GM12878 (cell line): Measurements from ENCODE around the gene FAM186B. TPM values are rescaled to one million over a fixed set of nuclear protein-coding genes. Genes with fewer than 3 reads are reported as not detected.

ENCODE experiments used
- ATAC-seq: fragments of 200-7000 bp; cut with Tn5 transposase; 3 replicates; pipeline ENCODE4 v1.9.1; 2020; ENCODE audit warnings: mild to moderate bottlenecking, moderate library complexity
- BruUV-seq: library from RNA; stranded (reverse); fragments of 400-500 nt; replicated peaks from 2 replicates; lab custom pipeline; 2021; lab: Mats Ljungman, UMichigan
- CTCF ChIA-PET: fragments of 300-600 bp; sonication (Branson Sonifier 250); formaldehyde crosslinking; extraction: SDS; loops from one replicate; lab custom pipeline; 2021; ENCODE audit warnings: inconsistent platforms; lab: Yijun Ruan, JAX
- POLR2A ChIA-PET: fragments of 350-600 bp; formaldehyde crosslinking; extraction: SDS; loops from one replicate; lab custom pipeline; 2021; ENCODE audit warnings: inconsistent platforms; lab: Charles Lee
- RAD21 ChIA-PET: fragments of 300-600 bp; sonication (Branson Sonifier 250); formaldehyde crosslinking; loops from one replicate; lab custom pipeline; 2023; ENCODE audit warnings: antibody characterized with exemption; ENCODE audit not compliant: unreplicated experiment; lab: Charles Lee
- SMC1A ChIA-PET: fragments of 300-600 bp; sonication (Branson Sonifier 250); formaldehyde crosslinking; loops from one replicate; lab custom pipeline; 2023; ENCODE audit not compliant: unreplicated experiment, uncharacterized antibody; lab: Charles Lee
- DNase-seq: peaks from one replicate; pipeline ENCODE4 v3.0.0-alpha.2; 2011; ENCODE audit warnings: low read depth, low spot score
- FAIRE-seq: peaks from 3 replicates; lab custom pipeline; 2011; peaks lifted over from hg19 to GRCh38; lab: Jason Lieb, UNC
- H2AFZ ChIP-seq: 2 replicates; pipeline ENCODE4 v1.6.0; 2011; ENCODE audit warnings: low read depth, low read length, control low read depth; ENCODE audit not compliant: control insufficient read depth
- H3K27ac ChIP-seq: 2 replicates; pipeline ENCODE4 v1.5.1; 2011; ENCODE audit warnings: control low read depth; ENCODE audit not compliant: control insufficient read depth, insufficient read depth
- H3K27me3 ChIP-seq, 2 experiments: replicated peaks in 1 of 2; 2 replicates each; pipeline versions ENCODE4 v1.6.0 to v1.6.1; 2011; ENCODE audit warnings: low read length in 1 of 2; ENCODE audit not compliant: control insufficient read depth in 2 of 2, insufficient read depth in 2 of 2
- H3K36me3 ChIP-seq, 2 experiments: 2 replicates each; pipeline ENCODE4 v1.5.1; 2011; ENCODE audit warnings: low read length in 1 of 2; ENCODE audit not compliant: control insufficient read depth in 2 of 2, insufficient read depth in 2 of 2
- H3K4me1 ChIP-seq: 2 replicates; pipeline ENCODE4 v1.6.1; 2011; ENCODE audit warnings: mild to moderate bottlenecking, low read length, moderate library complexity, mixed read lengths; ENCODE audit not compliant: control insufficient read depth, insufficient read depth
- H3K4me2 ChIP-seq: 2 replicates; pipeline ENCODE4 v1.6.0; 2011; ENCODE audit warnings: control low read depth; ENCODE audit not compliant: control insufficient read depth, insufficient read depth
- H3K4me3 ChIP-seq: fragments of 200-600 bp; sonication (generic); 2 replicates; pipeline ENCODE4 v1.5.1; 2016
- H3K79me2 ChIP-seq: 2 replicates; pipeline ENCODE4 v1.6.0; 2011; ENCODE audit warnings: low read length; ENCODE audit not compliant: control insufficient read depth, insufficient read depth
- H3K9ac ChIP-seq: 2 replicates; pipeline ENCODE4 v1.8.0; 2011; ENCODE audit warnings: low read length, control low read depth, mixed read lengths; ENCODE audit not compliant: control insufficient read depth, insufficient read depth
- H3K9me3 ChIP-seq: replicated peaks from 3 replicates; pipeline ENCODE4 v1.5.1; 2011; ENCODE audit warnings: mild to moderate bottlenecking, low read length; ENCODE audit not compliant: control insufficient read depth, insufficient read depth
- H4K20me1 ChIP-seq: 2 replicates; pipeline ENCODE4 v1.6.0; 2011; ENCODE audit not compliant: control insufficient read depth, insufficient read depth
- ATF7 ChIP-seq: fragments of 450-650 bp; IDR thresholded peaks from 2 replicates; pipeline ENCODE4 v1.6.1; 2016; ENCODE audit warnings: low read depth, mild to moderate bottlenecking
- E2F4 ChIP-seq: IDR thresholded peaks from 2 replicates; pipeline ENCODE4 v1.6.1; 2012; ENCODE audit warnings: low read depth, low read length, improper control_type of control experiment
- EZH2 ChIP-seq: IDR thresholded peaks from 2 replicates; pipeline ENCODE4 v1.6.1; 2012; ENCODE audit warnings: low read depth, mild to moderate bottlenecking, control low read depth, inconsistent platforms, low read length, borderline replicate concordance; ENCODE audit not compliant: control insufficient read depth
- POLR2AphosphoS2 ChIP-seq: IDR thresholded peaks from 2 replicates; pipeline ENCODE4 v1.6.1; 2011; ENCODE audit warnings: low read depth, mild to moderate bottlenecking, low read length, improper control_type of control experiment, moderate library complexity
- SREBF1 ChIP-seq: IDR thresholded peaks from 2 replicates; pipeline ENCODE4 v1.6.1; 2012; ENCODE audit warnings: mild to moderate bottlenecking, low read length
- SREBF2 ChIP-seq: IDR thresholded peaks from 2 replicates; pipeline ENCODE4 v1.6.1; 2012; ENCODE audit warnings: mild to moderate bottlenecking, low read length
- SUPT20H ChIP-seq: IDR thresholded peaks from 2 replicates; pipeline ENCODE4 v1.6.1; 2011; ENCODE audit warnings: low read depth, mild to moderate bottlenecking, low read length, moderate library complexity, borderline replicate concordance; ENCODE audit not compliant: control insufficient read depth
- WGBS: methylation state at CpG from one replicate; pipeline ENCODE4 v1.1.6; 2016; ENCODE audit warnings: low lambda C conversion rate; ENCODE audit not compliant: insufficient replicate concordance, insufficient coverage; ENCODE audit errors: missing lambda C conversion rate; 5-methylcytosine and 5-hydroxymethylcytosine counted together
- in situ Hi-C: fragments of 300-500 bp; cut with MboI; formaldehyde crosslinking; loops from 9 replicates; pipeline ENCODE4 v1.14.3; 2018; ENCODE audit warnings: mixed read lengths
- intact Hi-C: fragments of 100-400 bp; cut with micrococcal nuclease; formaldehyde crosslinking; loops from one replicate; pipeline ENCODE4 v1.14.2; 2022; ENCODE audit not compliant: unreplicated experiment
- polyA plus RNA-seq, 11 experiments: library from polyadenylated mRNA; depleted of rRNA in 4 of 11; unstranded in 6 of 11; stranded (reverse) in 5 of 11; fragments of >200 nt; fragmentation: Nextera tagmentation in 4 of 11; fragmentation: Illumina TruSeq in 1 of 11; extraction: Ambion mirVana in 4 of 11; extraction: Trizol in 1 of 11; gene quantifications; 1 replicate in 1 of 11; 2 replicates in 10 of 11; pipeline versions ENCODE4 v1.2.1 to v1.2.3, GENCODE V29; 2011 to 2016; ENCODE audit warnings: inconsistent platforms in 2 of 11, missing spikeins in 2 of 11, low read depth in 1 of 11
- total RNA-seq, 4 experiments: library from RNA; depleted of rRNA in 3 of 4; stranded (reverse); fragments of >200 nt in 3 of 4; fragmentation: Illumina TruSeq in 1 of 4; extraction: Trizol in 1 of 4; gene quantifications; 2 replicates each; pipeline versions ENCODE4 v1.2.1 to v1.2.3, GENCODE V29; 2013 to 2021
- TF ChIP-seq, protein P1 (sequence below), 3 experiments: IDR thresholded peaks in 2 of 3; conservative IDR thresholded peaks in 1 of 3; 2 replicates each; pipeline ENCODE4 v1.5.1; 2011; ENCODE audit warnings: low read depth in 3 of 3, low read length in 3 of 3, mild to moderate bottlenecking in 3 of 3, control low read depth in 2 of 3, moderate library complexity in 2 of 3, inconsistent platforms in 1 of 3, mixed read lengths in 1 of 3; ENCODE audit not compliant: control insufficient read depth in 2 of 3, insufficient read depth in 1 of 3; ENCODE audit errors: extremely low read depth in 1 of 3

Gene FAM186B
- total and polyA plus RNA-seq, 10 of the 15 experiments (the other 5 are each of a cell fraction or from before 2014, with no cell fraction given), result 0.13 to 0.79 (median 0.51) TPM

GRCh38 chr12:49540229-49541139, 65.0 kb downstream of the FAM186B start:
- BruUV-seq, result no TSS peak
- ChIA-PET POLR2A (no interaction called here), CTCF (interaction anchor here (1.4 kb wide), 1 partner anchor 41 kb away, joined by 3 read pairs; no protein-coding TSS in a partner anchor), RAD21 (no interaction called here), SMC1A (no interaction called here)
- Histone ChIP-seq H3K9me3 (no peaks in the 10 kb centered on the region), H3K4me1 (peaks cover 14% of the 10 kb centered on the region), H4K20me1 (no peaks in the 10 kb centered on the region; the same call in 1 of the 2 replicates), H3K27ac (no peak overlapping the region), H3K79me2 (no peaks in the 10 kb centered on the region), H3K4me2 (no peak overlapping the region), H2AFZ (no peak overlapping the region), H3K4me3 (no peak overlapping the region), H3K9ac (no peak overlapping the region), H3K27me3 (peaks cover 13 to 24% of the 10 kb centered on the region in 2 experiments), H3K36me3 (no peaks in the 10 kb centered on the region)
- 61% methylated on average over 21 of the region's 21 CpGs for WGBS
- DNase-seq, result no peak
- no peak for FAIRE-seq
- no peak for ATAC-seq
- in situ Hi-C loops, result no loop called here
- intact Hi-C loops, result no loop called here
- TF ChIP-seq SUPT20H (no peak), SREBF1 (no peak), EZH2 (no peak), E2F4 (no peak), POLR2AphosphoS2 (no peak), SREBF2 (no peak), ATF7 (no peak)
- TF ChIP-seq, protein P1, sequence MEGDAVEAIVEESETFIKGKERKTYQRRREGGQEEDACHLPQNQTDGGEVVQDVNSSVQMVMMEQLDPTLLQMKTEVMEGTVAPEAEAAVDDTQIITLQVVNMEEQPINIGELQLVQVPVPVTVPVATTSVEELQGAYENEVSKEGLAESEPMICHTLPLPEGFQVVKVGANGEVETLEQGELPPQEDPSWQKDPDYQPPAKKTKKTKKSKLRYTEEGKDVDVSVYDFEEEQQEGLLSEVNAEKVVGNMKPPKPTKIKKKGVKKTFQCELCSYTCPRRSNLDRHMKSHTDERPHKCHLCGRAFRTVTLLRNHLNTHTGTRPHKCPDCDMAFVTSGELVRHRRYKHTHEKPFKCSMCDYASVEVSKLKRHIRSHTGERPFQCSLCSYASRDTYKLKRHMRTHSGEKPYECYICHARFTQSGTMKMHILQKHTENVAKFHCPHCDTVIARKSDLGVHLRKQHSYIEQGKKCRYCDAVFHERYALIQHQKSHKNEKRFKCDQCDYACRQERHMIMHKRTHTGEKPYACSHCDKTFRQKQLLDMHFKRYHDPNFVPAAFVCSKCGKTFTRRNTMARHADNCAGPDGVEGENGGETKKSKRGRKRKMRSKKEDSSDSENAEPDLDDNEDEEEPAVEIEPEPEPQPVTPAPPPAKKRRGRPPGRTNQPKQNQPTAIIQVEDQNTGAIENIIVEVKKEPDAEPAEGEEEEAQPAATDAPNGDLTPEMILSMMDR (IDR thresholded peaks at IDR 0.05 in 2 of 3, conservative IDR thresholded peaks at IDR 0.05 in 1 of 3; ENCODE audit: control insufficient read depth in 2 of 3, extremely low read depth in 1 of 3, insufficient read depth in 1 of 3, low read depth in 3 of 3, low read length in 3 of 3), result no peak
